ENCODE measurements around the gene SYT1. TPM values are rescaled to one million over a fixed set of nuclear protein-coding genes. Genes with fewer than 3 reads are reported as not detected.

Gene SYT1
- total and polyA plus RNA-seq, 8 donors: under 0.01 to 11.4 (median 0.88) TPM

- WGBS, 5 donors: 74 to 84% (median 81%) methylated on average over 3 of the region's 3 CpGs
- Histone ChIP-seq H3K27ac (no peak overlapping the region), H3K9me3 (no peaks in the 10 kb centered on the region), H3K4me1 (no peaks in the 10 kb centered on the region), H3K4me3 (no peak overlapping the region), H3K36me3 (no peaks in the 10 kb centered on the region), H3K27me3 (no peaks in the 10 kb centered on the region)
- TF ChIP-seq POLR2A (IDR thresholded peaks at IDR 0.05) (no peak), CTCF (IDR thresholded peaks at IDR 0.05) (no peak), POLR2AphosphoS5 (IDR thresholded peaks at IDR 0.05) (no peak), EP300 (IDR thresholded peaks at IDR 0.05) (no peak)
- intact Hi-C loops (cut with DNase I; ENCODE audit: low total_unique reads): no loop called here
- no peak for DNase-seq
Observed at GRCh38 chr12:78958941-78959340, 94.4 kb downstream of the SYT1 start.

- 67 to 73% (median 69%) methylated on average over 3 of the region's 3 CpGs for WGBS, 5 donors
- H3K36me3 ChIP-seq: no peaks in the 10 kb centered on the region
- no peaks in the 10 kb centered on the region for H3K9me3 ChIP-seq
- intact Hi-C loops (cut with DNase I; ENCODE audit: low total_unique reads): no loop called here
- H3K4me1 ChIP-seq: no peaks in the 10 kb centered on the region
- no peak overlapping the region for H3K4me3 ChIP-seq
- no peak overlapping the region for H3K27ac ChIP-seq
- TF ChIP-seq POLR2A (IDR thresholded peaks at IDR 0.05) (no peak), POLR2AphosphoS5 (IDR thresholded peaks at IDR 0.05) (no peak), EP300 (IDR thresholded peaks at IDR 0.05) (no peak), CTCF (IDR thresholded peaks at IDR 0.05) (no peak)
- DNase-seq: no peak
- H3K27me3 ChIP-seq: no peaks in the 10 kb centered on the region
Observed at GRCh38 chr12:78959556-78959955, 95.0 kb downstream of the SYT1 start.

- no peaks in the 10 kb centered on the region for H3K36me3 ChIP-seq
- no peak overlapping the region for H3K27ac ChIP-seq
- no peak overlapping the region for H3K4me3 ChIP-seq
- H3K27me3 ChIP-seq: no peaks in the 10 kb centered on the region
- TF ChIP-seq CTCF (IDR thresholded peaks at IDR 0.05) (no peak), EP300 (IDR thresholded peaks at IDR 0.05) (no peak), POLR2A (IDR thresholded peaks at IDR 0.05) (no peak), POLR2AphosphoS5 (IDR thresholded peaks at IDR 0.05) (no peak)
- intact Hi-C loops (cut with DNase I; ENCODE audit: low total_unique reads): no loop called here
- H3K9me3 ChIP-seq: no peaks in the 10 kb centered on the region
- WGBS, 5 donors: 83 to 95% (median 87%) methylated on average over 2 of the region's 2 CpGs
- no peak for DNase-seq
- no peaks in the 10 kb centered on the region for H3K4me1 ChIP-seq
Observed at GRCh38 chr12:78961171-78961570, 96.6 kb downstream of the SYT1 start.

- DNase-seq: no peak
- H3K36me3 ChIP-seq: no peaks in the 10 kb centered on the region
- 74 to 86% (median 81%) methylated on average over 1 of the region's 1 CpG for WGBS, 5 donors
- no peaks in the 10 kb centered on the region for H3K27me3 ChIP-seq
- no peaks in the 10 kb centered on the region for H3K4me1 ChIP-seq
- H3K27ac ChIP-seq: no peak overlapping the region
- H3K9me3 ChIP-seq: no peaks in the 10 kb centered on the region
- H3K4me3 ChIP-seq: no peak overlapping the region
- no peak for TF ChIP-seq EP300 (IDR thresholded peaks at IDR 0.05)
- no peak for TF ChIP-seq POLR2A (IDR thresholded peaks at IDR 0.05)
- no peak for TF ChIP-seq POLR2AphosphoS5 (IDR thresholded peaks at IDR 0.05)
- no peak for TF ChIP-seq CTCF (IDR thresholded peaks at IDR 0.05)
- intact Hi-C loops (cut with DNase I; ENCODE audit: low total_unique reads): no loop called here
Observed at GRCh38 chr12:78963439-78964227, 99.1 kb downstream of the SYT1 start.
